ENCODE results near the gene GREB1. TPM values are rescaled to one million over a fixed set of nuclear protein-coding genes. Genes with fewer than 3 reads are reported as not detected.

GREB1 gene
- polyA plus RNA-seq, 1 experiment, result 0.12 TPM

DNA sequence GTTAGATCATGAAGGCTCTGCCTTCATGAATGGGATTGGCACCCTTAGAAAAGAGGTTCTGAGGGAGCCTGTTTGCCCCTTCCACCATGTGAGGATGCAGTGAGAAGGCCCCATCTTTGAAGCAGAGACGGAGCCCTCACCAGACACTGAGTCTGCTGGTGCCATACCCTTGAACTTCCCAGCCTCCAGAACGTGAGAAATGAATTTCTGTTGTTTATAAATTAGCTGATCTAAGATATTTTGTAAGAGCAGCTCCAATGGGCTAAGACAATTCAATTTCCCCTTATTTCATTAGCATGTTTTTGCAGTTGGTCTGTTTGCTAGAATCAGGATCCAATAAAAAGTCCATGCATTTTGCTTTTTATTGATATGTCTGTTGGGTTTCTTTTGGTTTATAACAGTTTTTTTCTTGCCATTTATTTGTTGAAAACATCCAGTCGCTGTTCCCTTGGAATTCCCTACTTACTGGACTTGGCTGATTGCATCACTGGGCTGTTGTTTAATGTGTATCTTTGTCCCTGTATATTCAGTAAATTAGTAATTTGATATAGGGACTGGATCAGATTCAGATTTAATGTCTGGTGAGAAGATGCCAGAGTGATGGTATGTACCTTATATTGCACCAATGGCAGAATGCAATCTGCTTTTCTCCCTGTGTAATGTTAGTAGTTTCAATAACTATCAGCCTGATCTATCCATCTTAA is 24.0 kb upstream of the GREB1 start:
- CTCF ChIA-PET, result interaction anchor here (1.0 kb wide), 1 partner anchor 73 kb away, joined by 5 read pairs; no protein-coding TSS in a partner anchor
- DNase-seq (ENCODE audit: low read depth, low spot score), result no peak
- peaks cover 15% of the 10 kb centered on the region for H3K27me3 ChIP-seq (ENCODE audit: control insufficient read depth, insufficient read depth, low read length)
- no peaks in the 10 kb centered on the region for H3K9me3 ChIP-seq (ENCODE audit: control insufficient read depth, insufficient read depth, low read length)
- no peak overlapping the region for H3K27ac ChIP-seq (ENCODE audit: low read depth, low read length)
- TF ChIP-seq, protein P1, sequence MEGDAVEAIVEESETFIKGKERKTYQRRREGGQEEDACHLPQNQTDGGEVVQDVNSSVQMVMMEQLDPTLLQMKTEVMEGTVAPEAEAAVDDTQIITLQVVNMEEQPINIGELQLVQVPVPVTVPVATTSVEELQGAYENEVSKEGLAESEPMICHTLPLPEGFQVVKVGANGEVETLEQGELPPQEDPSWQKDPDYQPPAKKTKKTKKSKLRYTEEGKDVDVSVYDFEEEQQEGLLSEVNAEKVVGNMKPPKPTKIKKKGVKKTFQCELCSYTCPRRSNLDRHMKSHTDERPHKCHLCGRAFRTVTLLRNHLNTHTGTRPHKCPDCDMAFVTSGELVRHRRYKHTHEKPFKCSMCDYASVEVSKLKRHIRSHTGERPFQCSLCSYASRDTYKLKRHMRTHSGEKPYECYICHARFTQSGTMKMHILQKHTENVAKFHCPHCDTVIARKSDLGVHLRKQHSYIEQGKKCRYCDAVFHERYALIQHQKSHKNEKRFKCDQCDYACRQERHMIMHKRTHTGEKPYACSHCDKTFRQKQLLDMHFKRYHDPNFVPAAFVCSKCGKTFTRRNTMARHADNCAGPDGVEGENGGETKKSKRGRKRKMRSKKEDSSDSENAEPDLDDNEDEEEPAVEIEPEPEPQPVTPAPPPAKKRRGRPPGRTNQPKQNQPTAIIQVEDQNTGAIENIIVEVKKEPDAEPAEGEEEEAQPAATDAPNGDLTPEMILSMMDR (IDR thresholded peaks at IDR 0.05; ENCODE audit: low read depth, low read length), result no peak
- no peak overlapping the region for H3K4me3 ChIP-seq (ENCODE audit: low read depth, low read length)
- POLR2A ChIA-PET, result interaction anchor here (0.6 kb wide), 1 partner anchor 370 kb away, joined by 7 read pairs; no protein-coding TSS in a partner anchor

DNA sequence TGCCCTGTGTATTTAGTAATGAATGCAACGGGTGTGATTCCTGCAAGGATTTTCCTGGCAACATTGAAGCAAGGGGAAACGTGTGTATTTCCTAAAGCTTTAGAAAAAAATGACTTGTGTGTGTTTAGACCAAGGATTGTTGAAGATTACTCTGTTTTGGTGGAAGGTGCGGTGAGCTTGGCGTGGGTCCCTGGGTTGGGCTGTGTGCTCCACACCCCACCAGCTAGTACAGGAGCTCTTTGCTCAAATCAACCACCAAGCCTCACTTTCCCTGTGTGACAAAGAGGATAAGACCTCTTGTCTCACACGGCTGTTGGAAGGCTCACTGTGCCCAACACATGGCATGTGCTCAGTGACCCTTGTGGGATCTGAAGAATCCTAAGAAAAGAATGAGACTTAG is 21.4 kb upstream of the GREB1 start:
- no peak for DNase-seq (ENCODE audit: low read depth, low spot score)
- Histone ChIP-seq H3K27me3 (ENCODE audit: control insufficient read depth, insufficient read depth, low read length) (peaks cover 20% of the 10 kb centered on the region), H3K4me3 (ENCODE audit: low read depth, low read length) (no peak overlapping the region), H3K27ac (ENCODE audit: low read depth, low read length) (no peak overlapping the region), H3K9me3 (ENCODE audit: control insufficient read depth, insufficient read depth, low read length) (no peaks in the 10 kb centered on the region; the same call in 1 of the 2 replicates)
- CTCF ChIA-PET, result interaction anchor here (1.2 kb wide), 1 partner anchor 72 kb away, joined by 3 read pairs; no protein-coding TSS in a partner anchor
- POLR2A ChIA-PET, result no interaction called here
- TF ChIP-seq, protein P1 (IDR thresholded peaks at IDR 0.05; ENCODE audit: low read depth, low read length), result no peak

DNA sequence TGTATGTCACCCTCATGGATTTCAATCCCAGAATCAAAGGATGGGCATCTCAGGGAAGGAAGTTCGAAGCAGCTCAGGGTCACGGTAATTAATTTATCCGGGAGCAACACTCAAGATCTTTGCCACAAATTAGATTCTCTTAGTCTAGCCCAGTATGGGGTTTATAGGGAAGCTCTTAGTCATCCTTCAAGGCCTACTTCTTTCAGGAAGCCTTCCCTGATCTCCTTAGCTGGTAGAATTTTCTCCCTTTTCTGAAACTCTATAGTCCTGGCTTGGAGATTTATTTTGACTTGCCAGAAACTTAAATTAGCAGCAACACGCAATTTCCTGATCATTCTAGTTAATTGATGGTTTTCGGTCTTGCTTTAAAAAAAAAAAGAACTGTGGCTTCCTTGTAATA is 20.5 kb upstream of the GREB1 start:
- DNase-seq (ENCODE audit: low read depth, low spot score), result no peak
- ChIA-PET POLR2A (no interaction called here), CTCF (interaction anchor here (1.2 kb wide), 1 partner anchor 71 kb away, joined by 3 read pairs; no protein-coding TSS in a partner anchor)
- TF ChIP-seq, protein P1 (IDR thresholded peaks at IDR 0.05; ENCODE audit: low read depth, low read length), result no peak
- Histone ChIP-seq H3K27me3 (ENCODE audit: control insufficient read depth, insufficient read depth, low read length) (peaks cover 20% of the 10 kb centered on the region), H3K4me3 (ENCODE audit: low read depth, low read length) (no peak overlapping the region), H3K27ac (ENCODE audit: low read depth, low read length) (no peak overlapping the region), H3K9me3 (ENCODE audit: control insufficient read depth, insufficient read depth, low read length) (no peaks in the 10 kb centered on the region; the same call in 1 of the 2 replicates)

DNA sequence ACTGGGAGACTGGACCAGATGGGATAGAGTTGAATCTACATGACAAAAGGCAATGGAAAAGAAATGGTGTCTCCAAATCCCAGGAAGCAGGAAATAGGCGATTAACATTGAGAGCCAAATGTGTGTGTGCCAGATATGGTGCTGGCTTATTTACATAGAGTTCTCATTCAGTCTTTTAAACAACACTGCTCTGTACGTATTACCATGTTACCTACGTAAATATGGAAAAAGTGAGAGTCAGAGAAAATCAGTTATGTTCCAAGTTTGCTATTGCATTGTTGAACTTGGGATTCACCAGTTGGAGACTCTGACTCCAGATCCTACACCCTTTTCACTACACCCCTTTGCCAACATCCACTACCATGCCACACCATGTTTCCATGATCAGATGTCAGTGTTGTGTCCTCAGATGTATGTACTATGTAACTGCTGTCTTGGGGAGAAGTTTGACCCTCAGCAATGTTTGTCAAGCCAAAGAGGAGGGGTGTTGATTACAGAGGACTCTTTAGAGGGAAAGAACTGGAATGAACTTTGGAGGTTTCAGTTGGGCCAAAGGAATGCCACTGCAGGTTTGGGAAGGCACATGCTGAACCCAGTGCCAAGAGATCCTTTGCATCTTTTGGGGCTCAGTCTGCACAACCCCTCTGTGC is 19.6 kb upstream of the GREB1 start:
- Histone ChIP-seq H3K9me3 (ENCODE audit: control insufficient read depth, insufficient read depth, low read length) (no peaks in the 10 kb centered on the region; the same call in 1 of the 2 replicates), H3K27me3 (ENCODE audit: control insufficient read depth, insufficient read depth, low read length) (peaks cover 20% of the 10 kb centered on the region), H3K27ac (ENCODE audit: low read depth, low read length) (no peak overlapping the region), H3K4me3 (ENCODE audit: low read depth, low read length) (no peak overlapping the region)
- CTCF ChIA-PET, result no interaction called here
- DNase-seq (ENCODE audit: low read depth, low spot score), result no peak
- POLR2A ChIA-PET, result no interaction called here
- TF ChIP-seq, protein P1 (IDR thresholded peaks at IDR 0.05; ENCODE audit: low read depth, low read length), result no peak

DNA sequence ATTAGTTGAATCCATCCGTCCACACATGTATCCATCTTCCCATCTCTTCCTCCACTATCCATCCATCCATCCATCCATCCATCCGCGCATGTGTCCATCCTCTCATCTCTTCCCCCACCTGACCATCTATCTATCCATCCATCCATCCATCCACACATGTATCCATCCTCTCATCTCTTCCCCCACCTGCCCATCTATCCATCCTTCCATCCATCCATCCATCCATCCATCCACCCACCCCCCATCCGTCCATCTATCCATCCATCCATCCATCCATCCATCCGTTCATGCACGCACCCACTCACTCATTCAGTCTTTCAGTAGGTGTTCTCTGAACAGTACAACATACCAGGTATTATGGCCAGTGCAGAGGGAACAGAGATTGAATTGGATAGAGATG is 18.9 kb upstream of the GREB1 start:
- Histone ChIP-seq H3K27ac (ENCODE audit: low read depth, low read length) (no peak overlapping the region), H3K4me3 (ENCODE audit: low read depth, low read length) (no peak overlapping the region), H3K9me3 (ENCODE audit: control insufficient read depth, insufficient read depth, low read length) (no peaks in the 10 kb centered on the region; the same call in 1 of the 2 replicates), H3K27me3 (ENCODE audit: control insufficient read depth, insufficient read depth, low read length) (peaks cover 17% of the 10 kb centered on the region)
- DNase-seq (ENCODE audit: low read depth, low spot score), result no peak
- ChIA-PET POLR2A (no interaction called here), CTCF (no interaction called here)
- TF ChIP-seq, protein P1 (IDR thresholded peaks at IDR 0.05; ENCODE audit: low read depth, low read length), result no peak
